Left ventricle myocardium inferior (tissue), 1 donor: Measurements from ENCODE around the gene NFIA. TPM values are rescaled to one million over a fixed set of nuclear protein-coding genes. Genes with fewer than 3 reads are reported as not detected.

ENCODE experiments used
- DNase-seq: peaks from one replicate; pipeline ENCODE4 v3.0.0-alpha.2; 2020
- H3K27ac ChIP-seq: fragments of 200-600 bp; replicated peaks from 2 replicates; pipeline ENCODE4 v1.8.0; 2021
- H3K27me3 ChIP-seq: fragments of 200-600 bp; 2 replicates; pipeline ENCODE4 v1.8.0; 2021; ENCODE audit warnings: low read depth
- H3K36me3 ChIP-seq: fragments of 200-600 bp; 2 replicates; pipeline ENCODE4 v1.8.0; 2021
- H3K4me1 ChIP-seq: fragments of 200-600 bp; 2 replicates; pipeline ENCODE4 v1.8.0; 2021
- H3K4me3 ChIP-seq: fragments of 200-600 bp; 2 replicates; pipeline ENCODE4 v1.8.0; 2021; ENCODE audit warnings: mild to moderate bottlenecking, moderate library complexity
- H3K9me3 ChIP-seq: fragments of 200-600 bp; replicated peaks from 2 replicates; pipeline ENCODE4 v1.8.0; 2021
- CTCF ChIP-seq: fragments of 200-600 bp; IDR thresholded peaks from 2 replicates; pipeline ENCODE4 v1.8.0; 2021; ENCODE audit warnings: antibody characterized with exemption, mild to moderate bottlenecking, borderline replicate concordance
- intact Hi-C: fragments of 100-400 bp; cut with micrococcal nuclease; formaldehyde crosslinking; loops from one replicate; pipeline ENCODE4 v1.11.0; 2022
- total RNA-seq: library from RNA; stranded (reverse); fragmentation: NEBNext Ultra II Directional; extraction: Animal tissue kit (Norgen Biotek cat#: 25700); gene quantifications from one replicate; pipeline ENCODE4 v1.2.1, GENCODE V29; 2021
- donor health status: DM: no; HTN: yes; CAD: no; lungs with severe emphysema.

The NFIA gene
- total RNA-seq, 1 donor from 2014 or later = 90.2 TPM

DNA sequence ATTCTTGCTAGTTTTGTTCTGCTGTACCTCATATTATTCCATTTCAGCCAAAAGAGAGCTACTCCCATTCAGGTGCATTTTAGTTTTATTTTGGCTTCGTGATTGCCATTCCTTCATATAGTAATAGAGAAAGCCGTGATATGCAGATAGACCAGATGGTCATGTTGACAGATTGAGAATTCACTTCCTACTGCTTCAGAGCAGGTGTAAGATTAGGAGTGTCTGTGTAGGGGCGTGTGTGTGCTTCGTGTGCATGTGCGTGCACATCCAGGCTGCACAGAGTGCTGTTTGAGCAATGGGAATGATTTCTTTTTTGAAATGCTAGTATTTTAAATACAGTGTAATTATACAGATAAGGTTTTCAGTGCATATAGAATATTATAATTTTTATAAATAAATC is 10.3 kb downstream of the NFIA start:
- peak overlapping the region; percentile 98 for H3K27ac ChIP-seq
- peak overlapping the region; percentile 32 for H3K4me3 ChIP-seq
- no peaks in the 10 kb centered on the region for H3K27me3 ChIP-seq
- TF ChIP-seq CTCF = no peak
- peaks cover 98% of the 10 kb centered on the region for H3K4me1 ChIP-seq
- DNase-seq = no peak
- intact Hi-C loops = no loop called here
- H3K9me3 ChIP-seq = no peaks in the 10 kb centered on the region
- peaks cover 15% of the 10 kb centered on the region for H3K36me3 ChIP-seq

DNA sequence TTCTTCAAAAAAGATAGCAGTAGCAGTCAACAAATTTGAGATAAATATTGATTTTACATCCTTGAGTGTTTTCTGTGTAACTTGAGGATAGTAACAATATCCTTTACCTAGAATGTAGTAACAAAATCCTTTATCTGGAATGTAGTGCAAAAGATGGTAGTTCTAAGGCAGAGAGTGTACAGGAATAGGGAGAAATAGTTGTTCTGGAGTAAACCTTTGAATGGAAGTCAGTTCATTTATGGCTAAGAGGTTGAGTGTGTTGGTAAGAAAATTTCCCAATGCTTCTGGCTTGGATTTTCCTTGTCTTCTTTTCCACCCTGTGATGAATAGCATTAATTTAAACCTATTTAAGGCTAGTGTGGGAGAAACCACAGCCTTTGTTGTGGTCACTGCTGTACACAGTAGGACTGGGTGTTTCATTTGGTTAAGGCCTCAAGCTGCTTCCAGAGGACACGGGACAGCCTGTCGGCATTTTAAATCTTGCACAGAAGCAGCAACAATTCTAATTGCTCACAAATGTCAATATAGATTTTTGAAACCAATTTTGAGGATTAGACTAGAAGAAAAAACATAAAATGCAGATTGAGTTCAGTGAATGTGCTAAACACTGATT is 11.3 kb downstream of the NFIA start:
- no peak for TF ChIP-seq CTCF
- no peak for DNase-seq
- Histone ChIP-seq H3K9me3 (no peaks in the 10 kb centered on the region), H3K4me3 (peak overlapping the region; percentile 28), H3K27me3 (no peaks in the 10 kb centered on the region), H3K36me3 (peaks cover 8% of the 10 kb centered on the region), H3K27ac (peak overlapping the region; percentile 42), H3K4me1 (peaks cover 98% of the 10 kb centered on the region)
- intact Hi-C loops = no loop called here

DNA sequence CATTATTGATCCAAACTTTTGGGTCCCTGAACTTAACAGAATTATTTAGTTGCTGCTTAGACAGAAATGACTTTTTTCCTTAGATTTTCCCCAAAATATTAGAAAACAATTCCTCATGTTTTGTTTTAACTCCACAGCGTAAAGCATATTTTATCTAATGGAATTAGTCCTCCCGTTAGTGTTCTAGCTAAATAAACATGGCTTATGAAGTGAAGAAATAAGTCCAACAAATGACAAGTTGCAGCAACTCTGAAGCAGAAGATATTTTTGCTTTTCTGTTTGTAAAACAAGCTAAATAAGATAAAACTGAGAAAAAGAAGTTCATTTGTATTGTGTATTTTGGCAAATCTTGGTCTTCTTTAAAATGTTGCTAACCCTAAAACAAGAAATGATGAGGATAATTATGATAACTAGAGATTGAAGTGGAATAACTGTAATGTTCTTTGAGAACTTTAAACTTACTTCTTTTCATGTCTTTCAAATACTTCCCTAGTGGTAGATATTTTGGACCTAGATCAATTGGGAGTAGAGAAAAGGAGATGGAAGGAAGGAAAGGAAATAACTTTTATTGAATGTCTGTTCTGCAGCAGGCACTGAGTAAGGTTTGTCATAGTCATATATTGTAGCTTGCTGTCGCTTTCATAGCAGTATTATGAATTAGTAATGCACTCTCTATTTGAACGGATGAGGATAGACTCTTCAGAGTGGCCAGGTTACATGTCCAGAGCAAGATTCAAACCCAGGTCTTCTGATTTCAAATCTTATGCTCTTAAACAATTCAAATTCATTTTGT is 12.5 kb downstream of the NFIA start:
- Histone ChIP-seq H3K36me3 (no peaks in the 10 kb centered on the region), H3K27ac (peak overlapping the region; percentile 42), H3K9me3 (no peaks in the 10 kb centered on the region), H3K4me1 (peaks cover 98% of the 10 kb centered on the region), H3K4me3 (peak overlapping the region; percentile 28), H3K27me3 (no peaks in the 10 kb centered on the region)
- DNase-seq = no peak
- intact Hi-C loops = no loop called here
- TF ChIP-seq CTCF = no peak

DNA sequence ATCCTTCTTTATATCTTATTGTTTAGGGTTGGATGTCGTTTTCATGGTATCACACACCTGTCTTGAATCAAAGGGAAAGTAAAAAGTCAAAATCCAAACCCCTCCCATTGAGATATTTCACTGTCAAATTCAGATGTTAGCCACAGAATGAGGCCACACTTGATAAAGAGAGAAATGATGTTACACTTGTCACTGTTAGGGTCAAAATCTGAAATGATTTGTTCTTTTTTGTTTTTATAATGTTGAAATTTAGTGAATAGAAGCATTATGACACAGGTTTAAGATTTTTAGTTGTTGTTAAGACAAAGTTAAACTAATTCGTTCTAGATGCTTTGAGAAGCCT is 13.1 kb downstream of the NFIA start:
- no peak for DNase-seq
- Histone ChIP-seq H3K4me1 (peaks cover 98% of the 10 kb centered on the region), H3K27ac (no peak overlapping the region), H3K27me3 (no peaks in the 10 kb centered on the region), H3K36me3 (no peaks in the 10 kb centered on the region), H3K9me3 (no peaks in the 10 kb centered on the region), H3K4me3 (no peak overlapping the region)
- intact Hi-C loops = no loop called here
- no peak for TF ChIP-seq CTCF

GRCh38 chr1:61097317-61097716 is 15.0 kb downstream of the NFIA start:
- H3K4me3 ChIP-seq = no peak overlapping the region
- no peak overlapping the region for H3K27ac ChIP-seq
- H3K36me3 ChIP-seq = no peaks in the 10 kb centered on the region
- H3K9me3 ChIP-seq = no peaks in the 10 kb centered on the region
- intact Hi-C loops = no loop called here
- no peaks in the 10 kb centered on the region for H3K27me3 ChIP-seq
- TF ChIP-seq CTCF = no peak
- DNase-seq = no peak
- peaks cover 96% of the 10 kb centered on the region for H3K4me1 ChIP-seq
